T-helper 22 cell (primary cell): Measurements from ENCODE around the gene SAMD4A.
A peak's percentile ranks its signal among the peaks of the same experiment; 100 is the strongest.

Experiments
- DNase-seq: peaks from one replicate; pipeline ENCODE4 v3.0.0-alpha.2; 2020; ENCODE audit warnings: low read depth

SAMD4A gene

GRCh38 chr14:54566410-54567223, at the start of gene SAMD4A:
TSS of gene SAMD4A (plus strand) at chr14:54567128. CDS start at chr14:54567917, 789 bp downstream.
- peak; percentile 51 for DNase-seq

- no peak for DNase-seq
These were observed 42.5 kb upstream of the SAMD4A start for GRCh38 chr14:54524410-54524809.

DNA sequence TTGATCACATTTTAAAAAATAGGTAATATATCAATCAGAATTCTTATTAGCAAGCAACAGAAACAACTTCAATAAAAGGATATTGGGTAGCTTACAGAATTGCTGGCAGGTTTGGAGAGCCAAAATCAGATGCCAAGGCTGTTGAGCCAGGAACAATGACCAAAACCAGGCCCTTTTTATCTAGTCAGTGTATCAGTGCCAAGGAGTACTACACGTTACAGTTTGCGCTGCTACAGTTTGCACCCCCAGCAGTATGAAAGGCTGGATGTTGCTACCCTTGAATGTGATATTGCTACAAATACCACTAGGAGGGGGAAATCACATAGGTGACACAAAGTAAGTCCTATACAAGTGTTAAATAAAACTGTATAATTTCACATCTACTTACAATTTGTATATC, 38.0 kb upstream of the SAMD4A start:
- no peak for DNase-seq

- no peak for DNase-seq
These were observed 37.1 kb upstream of the SAMD4A start for GRCh38 chr14:54529811-54530210.

DNA sequence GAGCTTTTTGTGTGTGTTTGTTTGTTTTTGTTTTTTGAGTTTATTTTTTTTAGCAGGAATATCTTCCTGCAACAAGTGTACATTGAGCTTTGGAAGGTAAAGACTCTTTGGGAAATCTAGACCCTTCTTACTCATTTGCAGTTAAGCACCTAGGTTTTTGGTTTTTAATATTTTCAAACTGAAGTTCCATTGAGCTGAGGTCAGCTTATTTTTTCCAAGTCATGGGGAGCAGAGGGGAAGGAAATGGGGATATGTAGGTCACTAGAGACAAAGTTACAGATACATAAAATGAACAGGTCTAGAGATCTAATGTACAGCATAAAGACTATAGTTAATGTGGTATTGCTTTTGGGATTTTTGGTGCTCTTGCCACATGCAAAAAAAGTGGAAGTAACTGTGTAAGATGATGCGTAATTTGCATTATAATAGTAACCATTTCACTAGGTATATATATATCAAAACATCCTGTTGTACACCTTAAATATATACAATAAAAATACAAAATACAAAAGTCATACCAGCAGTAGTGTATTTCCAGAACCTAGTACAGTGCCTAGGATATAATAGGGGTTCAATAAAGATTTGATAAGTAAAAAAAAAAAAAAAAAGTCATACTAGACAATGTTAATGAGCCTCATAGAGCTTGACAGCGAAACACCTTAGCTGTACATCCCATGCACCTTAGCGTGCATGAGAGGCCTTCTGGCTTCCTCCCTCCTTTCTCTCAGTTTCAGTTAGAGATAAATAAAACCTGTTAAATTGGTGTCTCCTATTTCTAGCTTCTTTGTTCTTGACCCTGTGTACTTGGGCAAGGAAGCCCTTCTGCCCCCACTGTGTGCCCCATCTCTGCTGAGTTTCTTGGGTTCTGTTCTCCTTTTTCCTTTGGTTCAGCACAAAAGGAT, 34.6 kb upstream of the SAMD4A start:
- no peak for DNase-seq

DNA sequence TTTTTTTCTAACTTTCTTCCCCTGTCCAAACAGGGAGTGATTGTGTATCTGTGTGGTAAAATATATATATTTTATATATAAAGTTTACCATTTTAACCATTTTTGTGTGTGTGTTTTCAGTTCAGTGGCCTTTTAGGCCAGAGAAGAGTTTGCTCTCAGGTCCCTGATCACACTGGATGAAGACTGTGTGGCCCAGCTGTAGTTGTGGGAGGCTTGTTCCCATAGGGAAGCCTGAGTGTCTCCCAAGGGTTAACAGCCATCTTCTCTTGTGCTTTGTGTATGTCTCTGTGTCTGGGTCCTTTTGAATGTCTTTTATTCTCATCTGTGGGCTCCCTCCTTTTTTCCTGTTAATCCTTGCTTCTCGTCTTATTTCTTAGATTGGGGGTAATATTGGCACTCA, 33.8 kb upstream of the SAMD4A start:
- no peak for DNase-seq

DNA sequence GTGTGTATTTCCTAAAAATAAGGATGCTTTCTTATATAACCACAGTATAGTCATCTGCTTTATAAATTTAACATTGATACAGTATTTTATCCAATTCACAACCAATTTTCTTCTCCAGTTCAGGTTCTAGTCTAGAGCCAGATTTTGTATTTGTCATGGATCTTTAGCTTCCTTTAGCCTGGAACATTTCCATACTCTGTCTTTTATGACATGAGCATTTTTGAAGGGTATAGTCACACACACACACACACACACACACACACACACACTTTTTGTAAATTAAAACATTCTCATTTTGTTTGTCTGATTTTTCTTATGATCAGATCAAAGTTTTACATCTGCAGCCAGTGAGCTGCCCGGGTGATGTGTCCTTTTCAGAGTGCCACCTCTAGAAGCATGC, 31.8 kb upstream of the SAMD4A start:
- no peak for DNase-seq

- DNase-seq, result no peak
These were observed 31.3 kb upstream of the SAMD4A start for GRCh38 chr14:54535646-54536045.

- DNase-seq, result no peak
These were observed 29.3 kb upstream of the SAMD4A start for GRCh38 chr14:54537651-54538050.

- no peak for DNase-seq
These were observed 28.9 kb upstream of the SAMD4A start for GRCh38 chr14:54538055-54538454.

- no peak for DNase-seq
These were observed 19.3 kb upstream of the SAMD4A start for GRCh38 chr14:54547583-54547982.

- DNase-seq, result no peak
These were observed 18.4 kb upstream of the SAMD4A start for GRCh38 chr14:54548491-54548890.

DNA sequence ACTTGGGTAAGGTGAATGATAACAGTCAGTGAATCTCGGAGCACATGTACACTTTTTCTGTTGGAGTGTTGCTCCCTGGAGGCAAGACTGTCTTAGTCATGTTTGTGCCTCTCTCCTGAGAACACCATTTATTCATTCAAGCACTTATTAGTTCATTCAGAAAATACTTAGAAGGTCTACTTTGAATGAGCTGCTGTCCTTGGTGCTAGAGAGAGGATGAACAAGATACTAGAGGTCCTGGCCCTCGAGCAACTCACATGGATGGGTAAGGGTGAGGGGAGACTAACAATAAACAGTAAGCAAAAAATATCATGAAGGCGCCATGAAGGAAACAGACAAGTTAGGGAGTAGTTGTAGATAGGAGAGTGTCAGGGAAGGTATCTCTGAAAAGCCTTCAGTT, 17.1 kb upstream of the SAMD4A start:
- no peak for DNase-seq

- DNase-seq, result no peak
These were observed 16.4 kb upstream of the SAMD4A start for GRCh38 chr14:54550514-54550913.

DNA sequence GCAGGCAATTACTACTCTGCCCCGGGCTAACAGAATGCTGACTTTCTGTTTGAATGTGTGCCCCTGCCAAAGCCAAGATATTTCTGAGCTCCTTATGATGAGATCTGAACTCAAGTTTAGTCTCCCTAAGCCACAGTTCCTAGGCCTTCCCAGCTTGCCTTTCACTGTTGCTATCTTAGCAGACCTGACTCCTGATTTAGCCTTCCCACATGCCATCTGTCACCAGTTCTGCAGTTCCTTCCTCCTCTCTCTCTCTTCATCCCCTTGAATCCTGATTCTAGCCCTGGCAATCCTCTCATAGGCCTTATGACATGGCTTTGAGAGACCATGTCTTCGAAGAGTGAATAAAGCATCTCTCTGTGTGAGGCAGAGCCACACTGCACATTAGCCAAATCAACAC, 12.5 kb upstream of the SAMD4A start:
- no peak for DNase-seq

DNA sequence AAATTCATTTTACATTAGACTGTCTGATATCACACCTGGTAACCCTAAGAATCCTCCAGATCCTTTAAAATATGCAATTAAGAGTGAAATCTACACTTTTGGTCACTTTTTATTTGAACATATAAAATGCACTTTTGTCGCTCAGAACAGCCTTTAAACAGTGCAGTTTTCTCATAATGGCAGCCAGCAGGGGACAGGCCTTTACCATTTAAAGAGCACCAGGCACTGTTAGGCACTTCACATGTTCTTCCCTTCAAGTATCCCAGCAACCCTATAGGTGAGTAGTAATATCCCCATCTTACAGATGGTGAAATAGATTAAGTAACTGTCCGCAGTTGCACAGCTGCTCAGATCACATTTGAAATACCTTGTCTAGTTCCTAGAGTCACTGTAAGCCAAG, 11.3 kb upstream of the SAMD4A start:
- no peak for DNase-seq

DNA sequence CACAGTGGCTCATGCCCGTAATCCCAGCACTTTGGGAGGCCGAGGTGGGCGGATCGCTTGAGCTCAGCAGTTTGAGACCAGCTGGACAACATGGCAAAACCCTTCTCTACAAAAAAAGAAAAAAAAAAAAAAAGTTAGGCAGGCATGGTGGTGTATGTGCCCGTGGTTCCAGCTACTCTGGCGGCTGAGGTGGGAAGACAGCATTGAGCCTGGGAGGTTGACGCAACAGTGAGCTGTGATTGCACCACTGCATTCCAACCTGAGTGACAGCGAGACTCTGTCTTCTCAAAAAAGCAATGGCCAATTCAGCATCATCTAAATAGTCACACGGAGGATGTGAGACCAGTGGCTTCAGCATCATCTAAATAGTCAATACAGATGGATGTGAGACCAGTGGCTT, 10.4 kb upstream of the SAMD4A start:
- DNase-seq, result no peak

- DNase-seq, result no peak
These were observed 4.6 kb upstream of the SAMD4A start for GRCh38 chr14:54562334-54562733.

DNA sequence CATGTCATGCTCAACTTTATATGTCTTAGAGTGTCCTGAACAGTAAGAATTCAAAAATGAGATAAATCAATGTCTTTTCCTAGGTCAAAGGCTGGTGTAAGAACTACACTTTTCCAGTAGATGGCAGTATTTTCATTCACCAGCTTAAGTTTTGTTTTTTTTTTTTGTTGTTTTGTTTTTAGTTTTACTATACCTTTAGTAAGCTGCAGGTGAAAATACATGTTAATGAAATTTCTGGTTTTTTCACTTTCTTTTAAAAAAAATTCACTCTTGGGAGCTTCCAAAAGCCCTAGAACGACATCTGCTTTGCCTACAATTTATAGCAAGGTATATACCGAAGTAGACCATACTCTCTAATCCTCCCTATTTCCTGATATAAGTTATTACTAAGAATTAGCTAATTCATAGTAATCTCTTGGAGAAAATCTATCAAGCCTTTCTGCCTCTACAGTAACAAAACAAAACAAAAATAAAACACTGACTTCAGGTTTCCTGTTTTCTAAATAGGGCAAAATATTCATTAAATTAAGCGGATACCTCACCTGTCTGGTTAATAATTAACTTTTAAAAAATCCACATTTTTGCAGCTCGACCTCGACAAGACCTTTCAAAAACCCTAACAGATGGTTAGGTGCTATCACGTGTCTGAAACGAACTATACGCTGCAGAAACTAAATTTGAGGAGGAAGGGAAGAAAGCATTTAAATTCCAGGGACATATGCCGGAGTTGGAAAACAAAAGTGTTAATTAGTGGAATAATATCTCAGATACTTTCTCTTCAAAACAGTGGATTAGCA, 2.7 kb upstream of the SAMD4A start:
- no peak for DNase-seq

DNA sequence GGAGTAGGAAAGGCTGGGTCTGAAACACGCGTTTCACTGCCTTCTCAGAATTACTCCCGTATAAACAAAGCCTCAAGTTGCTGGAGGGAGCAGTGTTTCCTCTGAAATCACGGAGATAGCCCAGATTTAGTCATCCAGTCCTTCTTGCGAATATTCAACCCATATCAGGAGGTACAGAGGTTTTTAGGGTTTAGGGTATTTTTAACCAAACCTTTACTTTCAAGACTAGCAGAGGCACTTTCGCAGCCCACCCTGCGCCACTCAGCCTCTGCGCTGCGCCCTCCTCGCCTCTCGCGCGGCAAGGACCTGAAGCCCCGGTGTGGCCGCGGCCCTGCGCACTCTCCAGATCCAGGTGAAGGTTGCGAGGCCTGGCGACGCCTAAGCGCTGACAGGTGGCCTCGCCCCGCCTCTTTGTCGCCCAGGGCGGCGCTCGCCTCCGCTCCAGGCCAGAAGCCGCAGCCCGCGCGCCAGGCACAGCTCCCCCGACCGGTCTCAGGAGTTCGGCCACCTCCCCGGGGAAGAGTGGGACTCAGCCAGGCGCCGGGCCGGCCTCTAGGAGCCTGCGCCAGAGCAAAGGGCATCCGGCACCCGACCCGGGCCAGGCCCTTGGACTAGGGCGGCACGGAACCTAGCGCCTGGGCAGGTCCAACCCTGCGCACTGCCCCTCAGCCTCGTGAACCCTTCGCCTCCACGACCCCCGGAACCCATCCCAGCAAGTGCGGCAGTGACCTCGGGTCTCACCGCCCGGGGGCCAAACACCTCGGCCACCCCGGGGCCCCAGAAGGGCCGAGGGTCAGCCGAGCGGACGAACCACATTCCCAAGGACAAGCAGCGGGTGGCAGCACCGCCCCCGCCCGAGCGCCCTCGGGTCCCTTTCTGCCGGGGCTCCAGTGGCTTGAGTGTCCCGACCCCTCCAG, 1.8 kb upstream of the SAMD4A start:
- peak; percentile 36 for DNase-seq

- peak; percentile 78 for DNase-seq
These were observed 1.0 kb upstream of the SAMD4A start for GRCh38 chr14:54565785-54566409.
